Adipose tissue (tissue), 3 donors: ENCODE measurements around the gene GTF2F1. TPM values are rescaled to one million over a fixed set of nuclear protein-coding genes. Genes with fewer than 3 reads are reported as not detected.
"Not testable (repeated sequence)": the region's sequence is repeated elsewhere in the genome, so short reads cannot be mapped to it uniquely, and the experiment has no call there.

Source experiments
- H3K27ac ChIP-seq: one replicate; pipeline ENCODE4 v1.5.1; 2013; ENCODE audit warnings: low read depth, low read length
- WGBS, 3 donors: extraction: QIAGEN DNeasy Blood & Tissue Kit; methylation state at CpG; one replicate each; pipeline ENCODE4 v1.1.7; 2013; 5-methylcytosine and 5-hydroxymethylcytosine counted together
- polyA plus RNA-seq, 3 donors: library from polyadenylated mRNA; stranded (reverse); fragments of 200-250 nt; gene quantifications; one replicate each; pipeline ENCODE4 v1.2.3, GENCODE V29; 2013
- donor health status: healthy with polysubstance abuse.
- donor health status: Bipolar disorder and iron deficiency.
- donor health status: healthy.

GTF2F1 gene
- polyA plus RNA-seq, 3 donors, result 36.4 to 44.7 (median 40.9) TPM

- not testable (repeated sequence) for H3K27ac ChIP-seq
- 85 to 92% (median 92%) methylated on average over 23 of the region's 23 CpGs for WGBS, 3 donors
These were observed 7.3 kb upstream of the GTF2F1 start for GRCh38 chr19:6400062-6400944.

GRCh38 chr19:6396305-6396704 is 3.3 kb upstream of the GTF2F1 start:
- H3K27ac ChIP-seq, result no peak overlapping the region
- 94 to 96% (median 95%) methylated on average over 12 of the region's 12 CpGs for WGBS, 3 donors

GRCh38 chr19:6394831-6395230 is 1.9 kb upstream of the GTF2F1 start:
- 86 to 94% (median 87%) methylated on average over 3 of the region's 3 CpGs for WGBS, 3 donors
- H3K27ac ChIP-seq, result no peak overlapping the region

- no peak overlapping the region for H3K27ac ChIP-seq
- WGBS, 3 donors, result 24 to 29% (median 25%) methylated on average over 14 of the region's 14 CpGs
These were observed 1.0 kb upstream of the GTF2F1 start for GRCh38 chr19:6393983-6394412.

GRCh38 chr19:6392221-6393073 is 517 bp downstream of the GTF2F1 start:
- WGBS, 3 donors, result 7 to 8% (median 7%) methylated on average over 30 of the region's 30 CpGs
- no peak overlapping the region for H3K27ac ChIP-seq

- 92 to 95% (median 94%) methylated on average over 19 of the region's 19 CpGs for WGBS, 3 donors
- no peak overlapping the region for H3K27ac ChIP-seq
These were observed 5.6 kb downstream of the GTF2F1 start for GRCh38 chr19:6387372-6387771.

- WGBS, 3 donors, result 83 to 93% (median 91%) methylated on average over 4 of the region's 4 CpGs
- H3K27ac ChIP-seq, result no peak overlapping the region
These were observed 8.6 kb downstream of the GTF2F1 start for GRCh38 chr19:6384381-6384780.

GRCh38 chr19:6383188-6383587 is 9.8 kb downstream of the GTF2F1 start:
- no peak overlapping the region for H3K27ac ChIP-seq
- 92 to 97% (median 96%) methylated on average over 19 of the region's 19 CpGs for WGBS, 3 donors

GRCh38 chr19:6381030-6381750 is 11.8 kb downstream of the GTF2F1 start:
- H3K27ac ChIP-seq, result no peak overlapping the region
- 95 to 97% (median 97%) methylated on average over 30 to 40 of the region's 40 CpGs for WGBS, 3 donors

- H3K27ac ChIP-seq, result no peak overlapping the region
- 80 to 100% (median 97%) methylated on average over 3 of the region's 3 CpGs for WGBS, 3 donors
These were observed 13.2 kb downstream of the GTF2F1 start for GRCh38 chr19:6379744-6380143.

GRCh38 chr19:6378486-6378885 is 14.5 kb downstream of the GTF2F1 start:
- H3K27ac ChIP-seq, result no peak overlapping the region
- WGBS, 3 donors, result 85 to 92% (median 90%) methylated on average over 9 of the region's 9 CpGs

- H3K27ac ChIP-seq, result no peak overlapping the region
- WGBS, 3 donors, result 54 to 90% (median 72%) methylated on average over 6 of the region's 6 CpGs
These were observed 14.9 kb downstream of the GTF2F1 start for GRCh38 chr19:6378041-6378440.

- 70 to 78% (median 76%) methylated on average over 19 of the region's 19 CpGs for WGBS, 3 donors
- no peak overlapping the region for H3K27ac ChIP-seq
These were observed 16.3 kb downstream of the GTF2F1 start for GRCh38 chr19:6376512-6377190.

GRCh38 chr19:6375411-6376010 is 17.5 kb downstream of the GTF2F1 start, which contains the start of gene PSPN:
Gene PSPN, minus strand, starts transcription at chr19:6375933. Its CDS starts 84 bp downstream, at chr19:6375849.
- 90 to 92% (median 90%) methylated on average over 23 to 25 of the region's 25 CpGs for WGBS, 3 donors
- H3K27ac ChIP-seq, result no peak within 1 kb of the TSS

- no peak overlapping the region for H3K27ac ChIP-seq
- WGBS, 3 donors, result 89 to 92% (median 90%) methylated on average over 25 to 29 of the region's 29 CpGs
These were observed 18.1 kb downstream of the GTF2F1 start for GRCh38 chr19:6374711-6375410.

- no peak overlapping the region for H3K27ac ChIP-seq
- WGBS, 3 donors, result 65 to 68% (median 66%) methylated on average over 29 of the region's 29 CpGs
These were observed 18.7 kb downstream of the GTF2F1 start for GRCh38 chr19:6374161-6374709.

GRCh38 chr19:6373813-6374108 is 19.2 kb downstream of the GTF2F1 start:
- H3K27ac ChIP-seq, result no peak overlapping the region
- WGBS, 3 donors, result 30 to 38% (median 31%) methylated on average over 5 of the region's 5 CpGs
